Keratinocyte (primary cell): ENCODE data around the gene PRAME. TPM values are rescaled to one million over a fixed set of nuclear protein-coding genes. Genes with fewer than 3 reads are reported as not detected.
"Not testable (repeated sequence)": the region's sequence is repeated elsewhere in the genome, so short reads cannot be mapped to it uniquely, and the experiment has no call there.

Experiments used
- DNase-seq: peaks from one replicate; pipeline ENCODE4 v3.0.0-alpha.2; 2011; ENCODE audit warnings: low read depth, missing footprints, low spot score
- FAIRE-seq: peaks from 2 replicates; lab custom pipeline; 2011; peaks lifted over from hg19 to GRCh38; lab: Jason Lieb, UNC
- H2AFZ ChIP-seq: 2 replicates; pipeline ENCODE4 v1.6.0; 2012; ENCODE audit warnings: low read length, control low read depth, inconsistent platforms; ENCODE audit not compliant: control insufficient read depth
- H3K27ac ChIP-seq: 2 replicates; pipeline ENCODE4 v1.5.1; 2011; ENCODE audit warnings: low read length; ENCODE audit not compliant: control insufficient read depth, insufficient read depth
- H3K27me3 ChIP-seq: 3 replicates; pipeline ENCODE4 v1.6.0; 2011; ENCODE audit warnings: low read length; ENCODE audit not compliant: control insufficient read depth, insufficient read depth; ENCODE audit errors: extremely low read depth
- H3K36me3 ChIP-seq, 2 experiments: 2 replicates in 1 of 2; 3 replicates in 1 of 2; pipeline ENCODE4 v1.5.1; 2011; ENCODE audit warnings: low read length in 2 of 2, mild to moderate bottlenecking in 1 of 2; ENCODE audit not compliant: control insufficient read depth in 2 of 2, insufficient read depth in 2 of 2; ENCODE audit errors: extremely low read depth in 1 of 2
- H3K4me1 ChIP-seq: 3 replicates; pipeline ENCODE4 v1.5.1; 2011; ENCODE audit warnings: low read length; ENCODE audit not compliant: control insufficient read depth, insufficient read depth; ENCODE audit errors: extremely low read depth
- H3K4me2 ChIP-seq: 3 replicates; pipeline ENCODE4 v1.6.0; 2011; ENCODE audit warnings: low read depth, low read length; ENCODE audit not compliant: control insufficient read depth, insufficient read depth; ENCODE audit errors: extremely low read depth
- H3K4me3 ChIP-seq, 3 experiments: fragments of 200-600 bp in 1 of 3; sonication (generic) in 1 of 3; 2 replicates in 2 of 3; 3 replicates in 1 of 3; pipeline ENCODE4 v1.5.1; 2011 to 2016; ENCODE audit warnings: low read length in 3 of 3, mild to moderate bottlenecking in 3 of 3, control low read depth in 2 of 3, inconsistent platforms in 1 of 3, low read depth in 1 of 3, mixed read lengths in 1 of 3, mixed run types in 1 of 3, moderate library complexity in 1 of 3; ENCODE audit not compliant: control insufficient read depth in 2 of 3, insufficient read depth in 2 of 3; ENCODE audit errors: extremely low read depth in 1 of 3
- H3K79me2 ChIP-seq: 2 replicates; pipeline ENCODE4 v1.6.0; 2012; ENCODE audit warnings: low read length; ENCODE audit not compliant: control insufficient read depth, insufficient read depth
- H3K9ac ChIP-seq: 3 replicates; pipeline ENCODE4 v1.6.0; 2011; ENCODE audit warnings: low read length; ENCODE audit not compliant: control insufficient read depth, insufficient read depth; ENCODE audit errors: extremely low read depth
- H3K9me1 ChIP-seq: 3 replicates; pipeline ENCODE4 v1.6.0; 2011; ENCODE audit warnings: low read length; ENCODE audit not compliant: control insufficient read depth, insufficient read depth; ENCODE audit errors: extremely low read depth
- H3K9me3 ChIP-seq: 2 replicates; pipeline ENCODE4 v1.5.1; 2012; ENCODE audit warnings: low read depth, low read length; ENCODE audit not compliant: control insufficient read depth
- H4K20me1 ChIP-seq: 3 replicates; pipeline ENCODE4 v1.6.0; 2011; ENCODE audit warnings: low read length; ENCODE audit not compliant: control insufficient read depth, insufficient read depth; ENCODE audit errors: extremely low read depth
- CTCF ChIP-seq, 3 experiments: IDR thresholded peaks in 1 of 3; conservative IDR thresholded peaks in 1 of 3; optimal IDR thresholded peaks in 1 of 3; 2 replicates in 2 of 3; 3 replicates in 1 of 3; pipeline versions ENCODE3 to v1.5.1; 2011; ENCODE audit warnings: low read length in 3 of 3, mild to moderate bottlenecking in 3 of 3, moderate library complexity in 2 of 3, control low read depth in 1 of 3, inconsistent platforms in 1 of 3; ENCODE audit not compliant: insufficient read depth in 2 of 3; ENCODE audit errors: extremely low read depth in 1 of 3
- EZH2 ChIP-seq: IDR thresholded peaks from one replicate; pipeline ENCODE4 v1.6.1; 2012; ENCODE audit warnings: inconsistent platforms, mild to moderate bottlenecking, low read length, moderate library complexity
- dilution Hi-C: fragments of 300-500 bp; cut with MboI; formaldehyde crosslinking; loops from one replicate; pipeline ENCODE4 v1.7.0; 2020; ENCODE audit warnings: low sequenced_read_pairs; ENCODE audit not compliant: extremely low pct_ligation_motif_present
- polyA plus RNA-seq, 5 experiments: library from polyadenylated mRNA; depleted of rRNA in 3 of 5; stranded (reverse) in 3 of 5; stranded (forward) in 1 of 5; unstranded in 1 of 5; fragments of >200 nt; gene quantifications; 1 replicate in 1 of 5; 2 replicates in 3 of 5; 3 replicates in 1 of 5; pipeline versions ENCODE4 v1.2.1 to v1.2.3, GENCODE V29; 2011 to 2012; ENCODE audit warnings: missing spikeins in 2 of 5, low read depth in 1 of 5, low replicate concordance in 1 of 5

PRAME gene
- polyA plus RNA-seq, 1 donor (not counting 4 experiments of a cell fraction or from before 2014, with no cell fraction given) = 0.05 TPM

GRCh38 chr22:22583030-22583429 is 24.0 kb upstream of the PRAME start:
- Histone ChIP-seq H3K36me3 (no peaks in the 10 kb centered on the region), H3K9ac (no peak overlapping the region), H3K9me3 (no peaks in the 10 kb centered on the region), H2AFZ (no peak overlapping the region), H3K9me1 (no peaks in the 10 kb centered on the region), H3K4me2 (no peak overlapping the region), H3K27ac (no peak overlapping the region), H3K79me2 (no peaks in the 10 kb centered on the region), H3K27me3 (no peaks in the 10 kb centered on the region), H4K20me1 (no peaks in the 10 kb centered on the region), H3K4me1 (no peaks in the 10 kb centered on the region), H3K4me3 (no peak overlapping the region)
- TF ChIP-seq CTCF (optimal IDR thresholded peaks at IDR 0.05 in 1 of 3, IDR thresholded peaks at IDR 0.05 in 1 of 3, conservative IDR thresholded peaks at IDR 0.05 in 1 of 3; ENCODE audit: extremely low read depth in 1 of 3, insufficient read depth in 2 of 3, low read length in 3 of 3) (no peak), EZH2 (no peak)
- dilution Hi-C loops = no loop called here
- DNase-seq (no peak), FAIRE-seq (no peak)

GRCh38 chr22:22581524-22581923 is 22.5 kb upstream of the PRAME start:
- H3K9ac ChIP-seq, H3K36me3 ChIP-seq, H3K9me3 ChIP-seq, dilution Hi-C loops, H3K79me2 ChIP-seq, H3K9me1 ChIP-seq, H4K20me1 ChIP-seq, DNase-seq, FAIRE-seq, H2AFZ ChIP-seq, H3K27ac ChIP-seq, H3K4me1 ChIP-seq, H3K4me3 ChIP-seq, H3K27me3 ChIP-seq, H3K4me2 ChIP-seq: not testable (repeated sequence)

- Histone ChIP-seq H3K79me2 (no peaks in the 10 kb centered on the region), H3K4me3 (no peak overlapping the region), H3K4me2 (no peak overlapping the region), H3K27me3 (no peaks in the 10 kb centered on the region), H3K27ac (no peak overlapping the region), H3K4me1 (no peaks in the 10 kb centered on the region), H3K9me3 (no peaks in the 10 kb centered on the region), H4K20me1 (no peaks in the 10 kb centered on the region), H3K9me1 (no peaks in the 10 kb centered on the region), H3K36me3 (no peaks in the 10 kb centered on the region), H3K9ac (no peak overlapping the region), H2AFZ (no peak overlapping the region)
- dilution Hi-C loops = no loop called here
- FAIRE-seq = no peak
- TF ChIP-seq CTCF (optimal IDR thresholded peaks at IDR 0.05 in 1 of 3, IDR thresholded peaks at IDR 0.05 in 1 of 3, conservative IDR thresholded peaks at IDR 0.05 in 1 of 3; ENCODE audit: extremely low read depth in 1 of 3, insufficient read depth in 2 of 3, low read length in 3 of 3) = no peak
- no peak for TF ChIP-seq EZH2
- no peak for DNase-seq
Observed at GRCh38 chr22:22579869-22580604, 21.0 kb upstream of the PRAME start.
